ENCODE results near the gene PRKAG2. TPM values are rescaled to one million over a fixed set of nuclear protein-coding genes. Genes with fewer than 3 reads are reported as not detected.

PRKAG2 gene
- total and polyA plus RNA-seq, 4 donors, result 3.6 to 25.1 (median 16.8) TPM

DNA sequence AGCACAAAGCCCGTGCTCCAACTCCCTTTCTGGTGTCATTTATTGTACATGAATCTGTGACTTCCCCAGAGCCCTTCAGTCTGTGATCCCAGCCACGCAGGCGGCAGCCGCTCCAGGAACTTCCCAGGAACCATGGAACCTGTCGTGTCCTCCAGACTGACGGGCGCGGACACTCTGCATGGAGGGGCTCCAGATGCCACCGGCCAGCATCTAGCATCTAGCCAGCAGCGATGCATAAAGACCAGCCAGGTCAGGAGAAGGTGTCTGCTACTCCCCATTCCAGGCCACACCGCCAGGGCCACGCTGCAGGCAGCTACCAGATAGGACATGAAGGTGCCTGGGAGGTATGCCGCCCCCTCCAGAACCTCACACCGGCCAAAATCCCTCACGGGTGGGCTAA, 77.4 kb downstream of the PRKAG2 start:
- DNase-seq (ENCODE audit: low spot score), result no peak
- Histone ChIP-seq H3K9me3 (ENCODE audit: control insufficient read depth in 4 of 4, low read length in 3 of 4) (no peaks in the 10 kb centered on the region), H3K4me3 (ENCODE audit: low read depth in 1 of 3, low read length in 3 of 3) (no peak overlapping the region), H3K27me3 (ENCODE audit: control insufficient read depth in 4 of 4, insufficient read depth in 4 of 4, low read length in 3 of 4) (no peaks in the 10 kb centered on the region), H3K4me1 (ENCODE audit: control insufficient read depth in 4 of 4, insufficient read depth in 4 of 4, low read length in 3 of 4) (peaks cover 26 to 70% (median 43%) of the 10 kb centered on the region in 4 donors), H3K36me3 (ENCODE audit: control insufficient read depth in 4 of 4, insufficient read depth in 3 of 4, low read depth in 1 of 4, low read length in 3 of 4) (no peaks in the 10 kb centered on the region), H3K27ac (ENCODE audit: low read depth in 1 of 2, low read length in 2 of 2) (peak overlapping the region; percentile 69 to 90), H3K9ac (ENCODE audit: low read depth in 1 of 2, low read length in 2 of 2) (no peak overlapping the region)
- no peak for TF ChIP-seq SP1 (IDR thresholded peaks at IDR 0.05)
- TF ChIP-seq HNF4G (IDR thresholded peaks at IDR 0.05), result no peak
- TF ChIP-seq FOXA2 (IDR thresholded peaks at IDR 0.05), result no peak
- TF ChIP-seq, protein P1, sequence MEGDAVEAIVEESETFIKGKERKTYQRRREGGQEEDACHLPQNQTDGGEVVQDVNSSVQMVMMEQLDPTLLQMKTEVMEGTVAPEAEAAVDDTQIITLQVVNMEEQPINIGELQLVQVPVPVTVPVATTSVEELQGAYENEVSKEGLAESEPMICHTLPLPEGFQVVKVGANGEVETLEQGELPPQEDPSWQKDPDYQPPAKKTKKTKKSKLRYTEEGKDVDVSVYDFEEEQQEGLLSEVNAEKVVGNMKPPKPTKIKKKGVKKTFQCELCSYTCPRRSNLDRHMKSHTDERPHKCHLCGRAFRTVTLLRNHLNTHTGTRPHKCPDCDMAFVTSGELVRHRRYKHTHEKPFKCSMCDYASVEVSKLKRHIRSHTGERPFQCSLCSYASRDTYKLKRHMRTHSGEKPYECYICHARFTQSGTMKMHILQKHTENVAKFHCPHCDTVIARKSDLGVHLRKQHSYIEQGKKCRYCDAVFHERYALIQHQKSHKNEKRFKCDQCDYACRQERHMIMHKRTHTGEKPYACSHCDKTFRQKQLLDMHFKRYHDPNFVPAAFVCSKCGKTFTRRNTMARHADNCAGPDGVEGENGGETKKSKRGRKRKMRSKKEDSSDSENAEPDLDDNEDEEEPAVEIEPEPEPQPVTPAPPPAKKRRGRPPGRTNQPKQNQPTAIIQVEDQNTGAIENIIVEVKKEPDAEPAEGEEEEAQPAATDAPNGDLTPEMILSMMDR (IDR thresholded peaks at IDR 0.05; ENCODE audit: low read depth, low read length, missing input control), result no peak
- TF ChIP-seq, protein P2, sequence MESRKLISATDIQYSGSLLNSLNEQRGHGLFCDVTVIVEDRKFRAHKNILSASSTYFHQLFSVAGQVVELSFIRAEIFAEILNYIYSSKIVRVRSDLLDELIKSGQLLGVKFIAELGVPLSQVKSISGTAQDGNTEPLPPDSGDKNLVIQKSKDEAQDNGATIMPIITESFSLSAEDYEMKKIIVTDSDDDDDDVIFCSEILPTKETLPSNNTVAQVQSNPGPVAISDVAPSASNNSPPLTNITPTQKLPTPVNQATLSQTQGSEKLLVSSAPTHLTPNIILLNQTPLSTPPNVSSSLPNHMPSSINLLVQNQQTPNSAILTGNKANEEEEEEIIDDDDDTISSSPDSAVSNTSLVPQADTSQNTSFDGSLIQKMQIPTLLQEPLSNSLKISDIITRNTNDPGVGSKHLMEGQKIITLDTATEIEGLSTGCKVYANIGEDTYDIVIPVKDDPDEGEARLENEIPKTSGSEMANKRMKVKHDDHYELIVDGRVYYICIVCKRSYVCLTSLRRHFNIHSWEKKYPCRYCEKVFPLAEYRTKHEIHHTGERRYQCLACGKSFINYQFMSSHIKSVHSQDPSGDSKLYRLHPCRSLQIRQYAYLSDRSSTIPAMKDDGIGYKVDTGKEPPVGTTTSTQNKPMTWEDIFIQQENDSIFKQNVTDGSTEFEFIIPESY (IDR thresholded peaks at IDR 0.05), result no peak
- no peak for TF ChIP-seq GABPA (IDR thresholded peaks at IDR 0.05 in 1 of 2, conservative IDR thresholded peaks at IDR 0.05 in 1 of 2)
- TF ChIP-seq TAF1 (conservative IDR thresholded peaks at IDR 0.05), result no peak
- no peak for TF ChIP-seq RAD21 (IDR thresholded peaks at IDR 0.05)
- no peak for TF ChIP-seq EGR1 (IDR thresholded peaks at IDR 0.05; ENCODE audit: low read depth in 2 of 2)
- TF ChIP-seq JUND (IDR thresholded peaks at IDR 0.05), result no peak
- TF ChIP-seq, protein P3, sequence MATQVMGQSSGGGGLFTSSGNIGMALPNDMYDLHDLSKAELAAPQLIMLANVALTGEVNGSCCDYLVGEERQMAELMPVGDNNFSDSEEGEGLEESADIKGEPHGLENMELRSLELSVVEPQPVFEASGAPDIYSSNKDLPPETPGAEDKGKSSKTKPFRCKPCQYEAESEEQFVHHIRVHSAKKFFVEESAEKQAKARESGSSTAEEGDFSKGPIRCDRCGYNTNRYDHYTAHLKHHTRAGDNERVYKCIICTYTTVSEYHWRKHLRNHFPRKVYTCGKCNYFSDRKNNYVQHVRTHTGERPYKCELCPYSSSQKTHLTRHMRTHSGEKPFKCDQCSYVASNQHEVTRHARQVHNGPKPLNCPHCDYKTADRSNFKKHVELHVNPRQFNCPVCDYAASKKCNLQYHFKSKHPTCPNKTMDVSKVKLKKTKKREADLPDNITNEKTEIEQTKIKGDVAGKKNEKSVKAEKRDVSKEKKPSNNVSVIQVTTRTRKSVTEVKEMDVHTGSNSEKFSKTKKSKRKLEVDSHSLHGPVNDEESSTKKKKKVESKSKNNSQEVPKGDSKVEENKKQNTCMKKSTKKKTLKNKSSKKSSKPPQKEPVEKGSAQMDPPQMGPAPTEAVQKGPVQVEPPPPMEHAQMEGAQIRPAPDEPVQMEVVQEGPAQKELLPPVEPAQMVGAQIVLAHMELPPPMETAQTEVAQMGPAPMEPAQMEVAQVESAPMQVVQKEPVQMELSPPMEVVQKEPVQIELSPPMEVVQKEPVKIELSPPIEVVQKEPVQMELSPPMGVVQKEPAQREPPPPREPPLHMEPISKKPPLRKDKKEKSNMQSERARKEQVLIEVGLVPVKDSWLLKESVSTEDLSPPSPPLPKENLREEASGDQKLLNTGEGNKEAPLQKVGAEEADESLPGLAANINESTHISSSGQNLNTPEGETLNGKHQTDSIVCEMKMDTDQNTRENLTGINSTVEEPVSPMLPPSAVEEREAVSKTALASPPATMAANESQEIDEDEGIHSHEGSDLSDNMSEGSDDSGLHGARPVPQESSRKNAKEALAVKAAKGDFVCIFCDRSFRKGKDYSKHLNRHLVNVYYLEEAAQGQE (IDR thresholded peaks at IDR 0.05), result no peak
- TF ChIP-seq, protein P4, sequence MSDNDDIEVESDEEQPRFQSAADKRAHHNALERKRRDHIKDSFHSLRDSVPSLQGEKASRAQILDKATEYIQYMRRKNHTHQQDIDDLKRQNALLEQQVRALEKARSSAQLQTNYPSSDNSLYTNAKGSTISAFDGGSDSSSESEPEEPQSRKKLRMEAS (IDR thresholded peaks at IDR 0.05), result no peak
- 97% methylated on average over 15 of the region's 15 CpGs for WGBS

DNA sequence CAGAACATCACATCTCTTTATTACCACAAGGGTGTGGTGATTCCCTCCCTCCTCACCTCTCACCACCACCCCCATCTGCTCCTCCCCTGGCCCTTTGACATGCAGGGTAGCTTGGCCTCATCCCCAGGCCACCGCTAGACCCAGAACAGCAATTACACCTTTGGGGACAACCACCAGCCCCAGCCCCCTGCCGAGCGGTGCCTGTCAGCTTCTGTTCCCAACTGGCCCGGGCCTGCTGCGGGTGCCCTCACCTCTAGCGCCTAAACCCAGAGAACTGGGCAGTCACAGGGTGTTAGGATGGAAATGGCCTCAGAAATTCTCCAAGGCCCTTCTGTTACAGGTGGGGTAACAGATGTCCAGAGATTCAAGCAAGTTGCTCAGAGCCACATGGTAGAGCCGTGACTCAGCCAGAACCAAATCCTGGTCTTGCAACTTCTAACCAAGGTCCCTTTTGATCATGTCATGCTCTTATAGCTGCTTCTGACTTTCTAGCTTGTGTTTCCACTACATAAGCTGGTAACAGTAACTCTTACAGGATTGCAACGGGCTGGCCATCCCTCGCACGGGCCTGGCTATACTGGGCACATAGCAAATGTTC, 78.0 kb downstream of the PRKAG2 start:
- Histone ChIP-seq H3K27ac (ENCODE audit: low read depth in 1 of 2, low read length in 2 of 2) (peak overlapping the region; percentile 69 to 90), H3K9me3 (ENCODE audit: control insufficient read depth in 4 of 4, low read length in 3 of 4) (no peaks in the 10 kb centered on the region), H3K27me3 (ENCODE audit: control insufficient read depth in 4 of 4, insufficient read depth in 4 of 4, low read length in 3 of 4) (no peaks in the 10 kb centered on the region), H3K4me1 (ENCODE audit: control insufficient read depth in 4 of 4, insufficient read depth in 4 of 4, low read length in 3 of 4) (peaks cover 28 to 75% (median 47%) of the 10 kb centered on the region in 4 donors), H3K9ac (ENCODE audit: low read depth in 1 of 2, low read length in 2 of 2) (peak overlapping the region in 1 of 2 donors; percentile 17), H3K36me3 (ENCODE audit: control insufficient read depth in 4 of 4, insufficient read depth in 3 of 4, low read depth in 1 of 4, low read length in 3 of 4) (no peaks in the 10 kb centered on the region), H3K4me3 (ENCODE audit: low read depth in 1 of 3, low read length in 3 of 3) (no peak overlapping the region)
- no peak for DNase-seq (ENCODE audit: low spot score)
- 86% methylated on average over 10 of the region's 10 CpGs for WGBS
- TF ChIP-seq SP1 (IDR thresholded peaks at IDR 0.05) (no peak), HNF4A (conservative IDR thresholded peaks at IDR 0.05) (peak in 1 of 2 donors; percentile 6), RXRA (IDR thresholded peaks at IDR 0.05) (peak; percentile 31 to 42), TAF1 (conservative IDR thresholded peaks at IDR 0.05) (no peak)
- TF ChIP-seq, protein P5, sequence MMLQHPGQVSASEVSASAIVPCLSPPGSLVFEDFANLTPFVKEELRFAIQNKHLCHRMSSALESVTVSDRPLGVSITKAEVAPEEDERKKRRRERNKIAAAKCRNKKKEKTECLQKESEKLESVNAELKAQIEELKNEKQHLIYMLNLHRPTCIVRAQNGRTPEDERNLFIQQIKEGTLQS (IDR thresholded peaks at IDR 0.05), result no peak
